ENCODE data around the gene TBC1D16.
"Not testable (repeated sequence)": the region's sequence is repeated elsewhere in the genome, so short reads cannot be mapped to it uniquely, and the experiment has no call there.

TBC1D16 gene

GRCh38 chr17:80053102-80053501, 17.4 kb upstream of the TBC1D16 start:
- DNase-seq (ENCODE audit: low read depth) = no peak

- DNase-seq (ENCODE audit: low read depth) = no peak
Observed at GRCh38 chr17:80051681-80052080, 16.0 kb upstream of the TBC1D16 start.

GRCh38 chr17:80050706-80051105, 15.0 kb upstream of the TBC1D16 start:
- no peak for DNase-seq (ENCODE audit: low read depth)

GRCh38 chr17:80049986-80050385, 14.3 kb upstream of the TBC1D16 start:
- DNase-seq (ENCODE audit: low read depth) = no peak

- no peak for DNase-seq (ENCODE audit: low read depth)
Observed at GRCh38 chr17:80047176-80047575, 11.5 kb upstream of the TBC1D16 start.

GRCh38 chr17:80046709-80047108, 11.0 kb upstream of the TBC1D16 start:
- DNase-seq (ENCODE audit: low read depth) = not testable (repeated sequence)

- DNase-seq (ENCODE audit: low read depth) = no peak
Observed at GRCh38 chr17:80045703-80046102, 10.0 kb upstream of the TBC1D16 start.

- DNase-seq (ENCODE audit: low read depth) = no peak
Observed at GRCh38 chr17:80043963-80044362, 8.3 kb upstream of the TBC1D16 start.

- DNase-seq (ENCODE audit: low read depth) = peak; percentile 15
Observed at GRCh38 chr17:80036715-80037477, 1.2 kb upstream of the TBC1D16 start.

GRCh38 chr17:80035937-80036714, 454 bp upstream of the TBC1D16 start, which contains the start of gene CCDC40:
TSS of gene CCDC40 (plus strand) at chr17:80036642. CDS start at chr17:80036663, 21 bp downstream.
- DNase-seq (ENCODE audit: low read depth) = peak; percentile 49

GRCh38 chr17:80034791-80035686, 633 bp downstream of the TBC1D16 start:
- DNase-seq (ENCODE audit: low read depth) = peak; percentile 17

- no peak for DNase-seq (ENCODE audit: low read depth)
Observed at GRCh38 chr17:80033840-80034239, 1.8 kb downstream of the TBC1D16 start.

GRCh38 chr17:80032614-80033171, 3.0 kb downstream of the TBC1D16 start:
- DNase-seq (ENCODE audit: low read depth) = no peak

- DNase-seq (ENCODE audit: low read depth) = no peak
Observed at GRCh38 chr17:80031691-80032430, 3.8 kb downstream of the TBC1D16 start.

- no peak for DNase-seq (ENCODE audit: low read depth)
Observed at GRCh38 chr17:80030730-80031410, 4.8 kb downstream of the TBC1D16 start.

GRCh38 chr17:80029258-80029974, 6.3 kb downstream of the TBC1D16 start:
- no peak for DNase-seq (ENCODE audit: low read depth)

GRCh38 chr17:80028030-80028429, 7.6 kb downstream of the TBC1D16 start:
- DNase-seq (ENCODE audit: low read depth) = no peak

- no peak for DNase-seq (ENCODE audit: low read depth)
Observed at GRCh38 chr17:80027043-80027435, 8.6 kb downstream of the TBC1D16 start.

GRCh38 chr17:80026359-80027042, 9.2 kb downstream of the TBC1D16 start:
- DNase-seq (ENCODE audit: low read depth) = no peak

All from stimulated activated CD8-positive, alpha-beta memory T cell treated with anti-CD3 and anti-CD28 coated beads, Interleukin-15, amount 100 ng/mL, for 1 hour (primary cell).